ENCODE data around the gene LTF. TPM values are rescaled to one million over a fixed set of nuclear protein-coding genes. Genes with fewer than 3 reads are reported as not detected.
"Not testable (repeated sequence)": the region's sequence is repeated elsewhere in the genome, so short reads cannot be mapped to it uniquely, and the experiment has no call there.

Gene LTF
- 1 to 10 TPM; 3.6 to 3.7 TPM for total RNA-seq
- long read RNA-seq, donor 1, partial matches to known transcripts, result 0 of 2 reads
- long read RNA-seq, donor 1, other reads (novel, unspliced or antisense), result 0 of 2 reads
- long read RNA-seq, donor 2, partial matches to known transcripts, result 2 of 5 reads
- long read RNA-seq, donor 2, other reads (novel, unspliced or antisense), result 2 of 5 reads

- DNase-seq (ENCODE audit: low spot score), result peak; percentile 77
- intact Hi-C loops (cut with DNase I), result no loop called here
Observed at GRCh38 chr3:46464326-46465195, at the start of gene LTF. TSS of gene LTF (minus strand) at chr3:46464905. CDS start at chr3:46464867, 38 bp downstream.

GRCh38 chr3:46512191-46512749 is 47.6 kb upstream of the LTF start:
- intact Hi-C loops (cut with DNase I), result no loop called here
- DNase-seq (ENCODE audit: low spot score), result no peak

GRCh38 chr3:46509661-46510187 is 45.0 kb upstream of the LTF start:
- no peak for DNase-seq (ENCODE audit: low spot score)
- intact Hi-C loops (cut with DNase I), result no loop called here

GRCh38 chr3:46508850-46509591 is 44.3 kb upstream of the LTF start:
- intact Hi-C loops (cut with DNase I), result no loop called here
- no peak for DNase-seq (ENCODE audit: low spot score)

GRCh38 chr3:46506526-46506925 is 41.8 kb upstream of the LTF start:
- intact Hi-C loops (cut with DNase I), result no loop called here
- DNase-seq (ENCODE audit: low spot score), result no peak

- intact Hi-C loops (cut with DNase I), result no loop called here
- DNase-seq (ENCODE audit: low spot score), result no peak
Observed at GRCh38 chr3:46505953-46506352, 41.2 kb upstream of the LTF start.

GRCh38 chr3:46504789-46505188 is 40.1 kb upstream of the LTF start:
- intact Hi-C loops (cut with DNase I), result no loop called here

GRCh38 chr3:46503200-46503874 is 38.6 kb upstream of the LTF start:
- intact Hi-C loops (cut with DNase I), result no loop called here
- DNase-seq (ENCODE audit: low spot score), result no peak

More at GRCh38 chr3:46504789-46505188, 40.1 kb upstream of the LTF start:
- no peak for DNase-seq (ENCODE audit: low spot score)

GRCh38 chr3:46501702-46502101 is 37.0 kb upstream of the LTF start:
- DNase-seq (ENCODE audit: low spot score), result no peak
- intact Hi-C loops (cut with DNase I), result no loop called here

GRCh38 chr3:46500656-46501635 is 36.2 kb upstream of the LTF start:
- no peak for DNase-seq (ENCODE audit: low spot score)
- intact Hi-C loops (cut with DNase I), result no loop called here

GRCh38 chr3:46498916-46499519 is 34.3 kb upstream of the LTF start:
- intact Hi-C loops (cut with DNase I), result no loop called here
- DNase-seq (ENCODE audit: low spot score), result no peak

- intact Hi-C loops (cut with DNase I), result no loop called here
- DNase-seq (ENCODE audit: low spot score), result no peak
Observed at GRCh38 chr3:46497556-46498265, 33.0 kb upstream of the LTF start, which contains the start of gene RTP3. TSS of gene RTP3 (plus strand) at chr3:46497976. CDS start at chr3:46498063, 87 bp downstream.

- no peak for DNase-seq (ENCODE audit: low spot score)
- intact Hi-C loops (cut with DNase I), result no loop called here
Observed at GRCh38 chr3:46496746-46497555, 32.2 kb upstream of the LTF start.

GRCh38 chr3:46495901-46496456 is 31.3 kb upstream of the LTF start:
- intact Hi-C loops (cut with DNase I), result no loop called here
- DNase-seq (ENCODE audit: low spot score), result no peak

- DNase-seq (ENCODE audit: low spot score); intact Hi-C loops (cut with DNase I): not testable (repeated sequence)
Observed at GRCh38 chr3:46494491-46494890, 29.8 kb upstream of the LTF start.

All from posterior vena cava (tissue), 2 donors.